CD4-positive, alpha-beta T cell treated with Interleukin-6 at 100 ng/mL for 8 hours (primary cell): ENCODE results near the gene RPS15.

Experiments
- DNase-seq: peaks from one replicate; pipeline ENCODE4 v3.0.0-alpha.2; 2020; ENCODE audit warnings: mixed read lengths, low spot score

Gene RPS15

DNA sequence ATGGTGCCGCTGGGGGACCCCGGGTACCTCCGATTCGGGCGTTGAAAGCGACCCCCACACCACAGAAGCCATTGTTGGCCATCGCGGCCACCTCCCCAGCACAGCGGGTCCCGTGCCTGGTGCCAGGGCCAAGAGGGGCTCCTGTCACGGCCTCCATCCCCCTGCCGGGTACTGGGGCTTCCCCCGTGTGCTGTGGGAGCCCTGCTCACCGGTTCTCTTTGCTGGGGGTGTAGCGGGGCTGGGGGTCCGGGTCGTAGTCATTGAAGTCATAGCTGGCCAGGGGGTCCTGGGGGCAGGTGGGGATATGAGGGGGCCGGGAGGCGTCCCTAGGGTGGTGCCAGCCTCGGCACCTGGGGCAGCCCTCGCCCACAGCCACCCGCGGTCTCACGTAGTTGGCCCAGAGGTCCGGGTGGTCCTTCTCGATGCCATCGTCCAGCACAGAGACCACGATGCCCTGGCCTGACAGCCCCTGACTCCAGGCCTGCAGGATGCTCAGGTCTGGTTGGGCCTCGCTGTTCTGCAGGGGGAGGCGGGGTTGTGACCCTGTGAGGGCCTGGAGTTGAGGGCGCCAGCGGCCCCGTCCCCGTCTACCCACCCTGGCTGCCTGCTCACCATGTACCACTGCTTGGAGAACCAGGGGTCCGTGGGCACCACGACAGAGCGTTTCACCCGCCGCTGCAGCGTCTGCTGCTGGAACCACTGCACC, 49.5 kb downstream of the RPS15 start:
- DNase-seq, result no peak

DNA sequence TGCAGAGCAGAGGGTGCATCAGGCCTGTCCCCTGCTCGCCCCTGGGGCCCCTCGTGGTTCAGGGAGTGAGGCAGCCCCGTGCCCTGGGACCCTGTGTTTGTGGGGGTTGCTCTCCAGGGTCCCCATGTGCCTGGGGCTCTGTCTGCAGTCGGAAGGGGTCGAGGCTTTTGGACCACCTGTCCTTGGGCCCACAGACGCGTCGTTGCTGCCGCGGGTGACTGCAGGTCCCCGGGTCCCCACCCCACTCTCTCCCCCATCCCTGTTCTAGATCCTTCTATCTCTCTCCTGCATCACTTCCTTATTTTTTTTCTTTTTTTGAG, 50.0 kb downstream of the RPS15 start:
- no peak for DNase-seq

DNA sequence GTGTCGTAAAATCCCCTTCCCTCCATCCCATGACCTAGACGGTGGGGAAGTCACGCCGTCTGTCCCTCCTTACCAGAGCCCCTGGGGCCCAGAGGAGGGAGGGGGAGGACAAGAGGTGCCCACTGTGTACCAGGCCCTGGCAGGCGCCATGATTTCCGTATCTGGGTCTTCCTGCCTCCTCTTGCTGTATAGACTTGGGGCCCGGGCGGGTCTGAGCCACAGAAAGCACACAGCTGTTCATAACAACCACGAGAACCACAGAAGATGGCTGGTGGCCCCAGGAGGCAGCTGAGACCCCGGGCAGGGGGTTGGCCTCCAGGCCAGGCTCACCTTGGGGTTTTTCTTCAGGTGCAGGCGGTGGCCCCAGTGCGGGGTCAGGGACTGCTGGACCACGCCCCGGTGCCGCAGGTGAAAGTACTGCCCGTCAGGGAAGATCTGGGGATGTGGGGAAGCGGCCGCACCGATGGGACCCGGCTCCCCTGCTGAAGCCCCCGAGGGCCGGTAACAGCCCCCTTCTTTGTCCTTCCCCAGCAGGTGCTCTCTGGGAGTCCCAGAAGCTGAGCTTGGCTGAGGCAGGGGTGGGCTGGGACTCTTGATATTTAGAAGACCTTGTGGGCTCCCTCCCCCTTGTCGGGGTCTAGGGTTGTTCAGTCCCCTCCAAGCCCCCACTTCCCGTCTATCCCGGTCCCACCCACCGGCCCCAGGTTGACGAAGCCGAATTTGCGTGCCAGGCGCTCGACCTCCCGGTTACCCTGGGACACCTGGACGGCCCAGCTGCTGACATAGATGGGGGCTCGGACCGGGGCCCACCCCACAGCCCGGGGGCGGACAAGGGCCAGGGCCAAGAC, 51.5 kb downstream of the RPS15 start:
- no peak for DNase-seq
